Lung (tissue), 12 donors: ENCODE measurements around the gene SLC5A10. TPM values are rescaled to one million over a fixed set of nuclear protein-coding genes. Genes with fewer than 3 reads are reported as not detected.

ENCODE experiments used
- ATAC-seq: fragments of 200-7000 bp; cut with Tn5 transposase; one replicate; pipeline ENCODE4 v1.9.1; 2020; ENCODE audit warnings: moderate number of reproducible peaks; ENCODE audit not compliant: insufficient read depth, low FRiP score
- DNase-seq, 3 donors: peaks; one replicate each; pipeline ENCODE4 v3.0.0-alpha.2; 2013 to 2017
- H3K27ac ChIP-seq, 2 donors: one replicate each; pipeline ENCODE4 v1.5.1; 2013; ENCODE audit warnings: mild to moderate bottlenecking in 2 of 2, moderate library complexity in 2 of 2, control low read depth in 1 of 2, inconsistent platforms in 1 of 2, low read depth in 1 of 2, low read length in 1 of 2
- H3K27me3 ChIP-seq, 3 donors: one replicate each; pipeline ENCODE4 v1.5.1; 2013; ENCODE audit warnings: low read length in 2 of 3; ENCODE audit not compliant: control insufficient read depth in 3 of 3, insufficient read depth in 3 of 3
- H3K36me3 ChIP-seq, 4 donors: one replicate each; pipeline ENCODE4 v1.5.1; 2013; ENCODE audit warnings: low read length in 4 of 4, mild to moderate bottlenecking in 1 of 4, moderate library complexity in 1 of 4; ENCODE audit not compliant: control insufficient read depth in 4 of 4, insufficient read depth in 4 of 4
- H3K4me1 ChIP-seq, 5 donors: one replicate each; pipeline ENCODE4 v1.5.1; 2013; ENCODE audit warnings: low read length in 5 of 5, mild to moderate bottlenecking in 2 of 5, moderate library complexity in 1 of 5; ENCODE audit not compliant: control insufficient read depth in 5 of 5, insufficient read depth in 5 of 5
- H3K4me3 ChIP-seq: one replicate; pipeline ENCODE4 v1.5.1; 2013; ENCODE audit warnings: mild to moderate bottlenecking, control low read depth, moderate library complexity
- H3K9ac ChIP-seq, 2 donors: one replicate each; pipeline ENCODE4 v1.5.1; 2013; ENCODE audit warnings: low read length in 2 of 2, control low read depth in 1 of 2; ENCODE audit not compliant: insufficient read depth in 1 of 2
- H3K9me3 ChIP-seq, 4 donors: one replicate each; pipeline ENCODE4 v1.5.1; 2013; ENCODE audit warnings: low read length in 3 of 4, mild to moderate bottlenecking in 1 of 4, moderate library complexity in 1 of 4; ENCODE audit not compliant: control insufficient read depth in 4 of 4, insufficient read depth in 3 of 4
- WGBS, 2 donors: extraction: QIAGEN DNeasy Blood & Tissue Kit; methylation state at CpG; one replicate each; pipeline ENCODE4 v1.1.7; 2013; 5-methylcytosine and 5-hydroxymethylcytosine counted together
- polyA plus RNA-seq, 2 donors: library from polyadenylated mRNA; stranded (reverse); fragments of 200-250 nt; gene quantifications; one replicate each; pipeline ENCODE4 v1.2.1, GENCODE V29; 2013
- total RNA-seq, 2 donors: library from RNA; depleted of rRNA in 1 of 2; stranded (reverse); fragments of >200 nt in 1 of 2; gene quantifications; one replicate each; pipeline ENCODE4 v1.2.1, GENCODE V29; 2014 to 2021
- TF ChIP-seq, protein P1 (sequence below): IDR thresholded peaks from 2 replicates; pipeline ENCODE4 v1.5.1; 2012; ENCODE audit warnings: mild to moderate bottlenecking; ENCODE audit errors: control extremely low read depth, extremely low read depth
- donor health status: control.
- donor health status: control.
- donor health status: Bipolar disorder and iron deficiency.
- donor health status: healthy.
- donor health status: DM: yes; HTN: yes; CAD: no.

The SLC5A10 gene
- total and polyA plus RNA-seq, 4 donors, result 0.09 to 0.31 (median 0.21) TPM

- 98% methylated on average over 6 to 7 of the region's 7 CpGs for WGBS, 2 donors
- DNase-seq, result no peak
Measured at GRCh38 chr17:18971801-18972200, 19.8 kb downstream of the SLC5A10 start.

GRCh38 chr17:18974407-18975149 lies 22.6 kb downstream of the SLC5A10 start:
- DNase-seq (no peak), ATAC-seq (no peak)
- WGBS, 2 donors, result 85 to 91% methylated on average over 10 of the region's 10 CpGs
- TF ChIP-seq, protein P1, sequence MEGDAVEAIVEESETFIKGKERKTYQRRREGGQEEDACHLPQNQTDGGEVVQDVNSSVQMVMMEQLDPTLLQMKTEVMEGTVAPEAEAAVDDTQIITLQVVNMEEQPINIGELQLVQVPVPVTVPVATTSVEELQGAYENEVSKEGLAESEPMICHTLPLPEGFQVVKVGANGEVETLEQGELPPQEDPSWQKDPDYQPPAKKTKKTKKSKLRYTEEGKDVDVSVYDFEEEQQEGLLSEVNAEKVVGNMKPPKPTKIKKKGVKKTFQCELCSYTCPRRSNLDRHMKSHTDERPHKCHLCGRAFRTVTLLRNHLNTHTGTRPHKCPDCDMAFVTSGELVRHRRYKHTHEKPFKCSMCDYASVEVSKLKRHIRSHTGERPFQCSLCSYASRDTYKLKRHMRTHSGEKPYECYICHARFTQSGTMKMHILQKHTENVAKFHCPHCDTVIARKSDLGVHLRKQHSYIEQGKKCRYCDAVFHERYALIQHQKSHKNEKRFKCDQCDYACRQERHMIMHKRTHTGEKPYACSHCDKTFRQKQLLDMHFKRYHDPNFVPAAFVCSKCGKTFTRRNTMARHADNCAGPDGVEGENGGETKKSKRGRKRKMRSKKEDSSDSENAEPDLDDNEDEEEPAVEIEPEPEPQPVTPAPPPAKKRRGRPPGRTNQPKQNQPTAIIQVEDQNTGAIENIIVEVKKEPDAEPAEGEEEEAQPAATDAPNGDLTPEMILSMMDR, result no peak
- Histone ChIP-seq H3K9me3 (no peaks in the 10 kb centered on the region), H3K4me1 (no peaks in the 10 kb centered on the region), H3K27me3 (no peaks in the 10 kb centered on the region), H3K36me3 (peaks cover 0 to 41% (median 0%) of the 10 kb centered on the region in 4 donors), H3K27ac (no peak overlapping the region), H3K9ac (no peak overlapping the region), H3K4me3 (no peak overlapping the region)

More at GRCh38 chr17:18971801-18972200, 19.8 kb downstream of the SLC5A10 start:
- Histone ChIP-seq H3K36me3 (peaks cover 0 to 19% (median 0%) of the 10 kb centered on the region in 4 donors), H3K9me3 (no peaks in the 10 kb centered on the region), H3K4me1 (peaks cover 0 to 23% (median 10%) of the 10 kb centered on the region in 5 donors), H3K27me3 (no peaks in the 10 kb centered on the region), H3K27ac (no peak overlapping the region), H3K9ac (no peak overlapping the region), H3K4me3 (no peak overlapping the region)
- TF ChIP-seq, protein P1, result no peak
- ATAC-seq, result no peak

DNA sequence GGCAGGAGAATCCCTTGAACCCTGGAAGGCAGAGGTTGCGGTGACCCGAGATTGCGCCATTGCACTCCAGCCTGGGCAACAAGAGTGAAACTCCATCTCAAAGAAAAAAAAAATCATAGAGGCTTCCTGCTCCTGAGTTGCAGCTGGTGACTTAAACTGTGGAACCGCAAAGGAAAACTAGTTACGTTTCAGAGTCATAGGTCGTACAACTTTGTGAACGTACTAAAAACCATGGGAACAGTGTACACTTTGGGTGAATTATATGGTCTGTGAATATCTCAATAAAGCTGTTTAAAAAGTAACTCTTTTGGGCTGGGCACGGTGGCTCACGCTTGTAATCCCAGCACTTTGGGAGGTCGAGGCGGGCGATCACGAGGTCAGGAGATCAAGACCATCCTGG lies 23.6 kb downstream of the SLC5A10 start:
- WGBS, 2 donors, result 92 to 94% methylated on average over 13 of the region's 13 CpGs
- no peak for ATAC-seq
- peaks cover 0 to 41% (median 0%) of the 10 kb centered on the region in 4 donors for H3K36me3 ChIP-seq

More for the DNA sequence above, 23.6 kb downstream of the SLC5A10 start:
- Histone ChIP-seq H3K27ac (no peak overlapping the region), H3K4me1 (no peaks in the 10 kb centered on the region), H3K9me3 (no peaks in the 10 kb centered on the region), H3K27me3 (no peaks in the 10 kb centered on the region), H3K4me3 (no peak overlapping the region), H3K9ac (no peak overlapping the region)
- DNase-seq, result no peak
- TF ChIP-seq, protein P1, result no peak
